Trophoblast cell (in vitro differentiated cells and primary cell): ENCODE results near the gene PLXNB1.

Experiments
- DNase-seq, 2 donors: peaks; one replicate each; pipeline ENCODE4 v3.0.0-alpha.2; 2016
- H2AFZ ChIP-seq: 2 replicates; pipeline ENCODE4 v1.6.1; 2013; ENCODE audit warnings: low read length, moderate library complexity, mild to moderate bottlenecking; ENCODE audit not compliant: insufficient read depth, poor library complexity
- H2AK5ac ChIP-seq: 2 replicates; pipeline ENCODE4 v1.6.1; 2013; ENCODE audit warnings: mild to moderate bottlenecking, low read length
- H2BK120ac ChIP-seq: 2 replicates; pipeline ENCODE4 v1.6.1; 2013; ENCODE audit warnings: low read length, mild to moderate bottlenecking, moderate library complexity; ENCODE audit not compliant: insufficient read depth, poor library complexity
- H2BK12ac ChIP-seq: 2 replicates; pipeline ENCODE4 v1.6.1; 2013; ENCODE audit warnings: mild to moderate bottlenecking, low read length, moderate library complexity
- H2BK5ac ChIP-seq: 2 replicates; pipeline ENCODE4 v1.6.1; 2013; ENCODE audit warnings: low read length, low read depth, moderate library complexity, mild to moderate bottlenecking; ENCODE audit not compliant: poor library complexity
- H3K14ac ChIP-seq: 2 replicates; pipeline ENCODE4 v1.6.1; 2013; ENCODE audit warnings: mild to moderate bottlenecking, low read length
- H3K18ac ChIP-seq: 2 replicates; pipeline ENCODE4 v1.6.1; 2013; ENCODE audit warnings: mild to moderate bottlenecking, low read length
- H3K23ac ChIP-seq: 2 replicates; pipeline ENCODE4 v1.6.1; 2013; ENCODE audit warnings: low read length
- H3K27ac ChIP-seq: 2 replicates; pipeline ENCODE4 v1.5.1; 2013; ENCODE audit warnings: low read depth, mild to moderate bottlenecking, inconsistent platforms, low read length, moderate library complexity
- H3K27me3 ChIP-seq: 2 replicates; pipeline ENCODE4 v1.6.1; 2013; ENCODE audit warnings: inconsistent platforms, mild to moderate bottlenecking, low read length, moderate library complexity; ENCODE audit not compliant: insufficient read depth
- H3K36me3 ChIP-seq, 2 experiments: 1 replicate in 1 of 2; 2 replicates in 1 of 2; pipeline ENCODE4 v1.6.1; 2013; ENCODE audit warnings: low read length in 2 of 2, mild to moderate bottlenecking in 2 of 2, moderate library complexity in 1 of 2; ENCODE audit not compliant: insufficient read depth in 2 of 2, control insufficient read depth in 1 of 2
- H3K4ac ChIP-seq: 2 replicates; pipeline ENCODE4 v1.6.1; 2013; ENCODE audit warnings: low read depth, mild to moderate bottlenecking, low read length, moderate library complexity
- H3K4me1 ChIP-seq, 2 experiments: 1 replicate in 1 of 2; 2 replicates in 1 of 2; pipeline ENCODE4 v1.6.1; 2013; ENCODE audit warnings: low read length in 2 of 2, mild to moderate bottlenecking in 2 of 2, moderate library complexity in 1 of 2; ENCODE audit not compliant: insufficient read depth in 2 of 2, control insufficient read depth in 1 of 2
- H3K4me2 ChIP-seq: 2 replicates; pipeline ENCODE4 v1.6.1; 2013; ENCODE audit warnings: inconsistent platforms, mild to moderate bottlenecking, low read length, moderate library complexity
- H3K4me3 ChIP-seq: 2 replicates; pipeline ENCODE4 v1.5.1; 2013; ENCODE audit warnings: mild to moderate bottlenecking, low read depth, low read length, inconsistent platforms
- H3K79me1 ChIP-seq: one replicate; pipeline ENCODE4 v1.6.1; 2013; ENCODE audit warnings: low read length
- H3K79me2 ChIP-seq: 2 replicates; pipeline ENCODE4 v1.6.1; 2013; ENCODE audit warnings: low read length, mild to moderate bottlenecking; ENCODE audit not compliant: control insufficient read depth, insufficient read depth, poor library complexity
- H3K9ac ChIP-seq: 2 replicates; pipeline ENCODE4 v1.6.1; 2013; ENCODE audit warnings: mild to moderate bottlenecking, low read length
- H3K9me3 ChIP-seq: 2 replicates; pipeline ENCODE4 v1.6.1; 2013; ENCODE audit warnings: low read depth, mild to moderate bottlenecking, control low read depth, inconsistent platforms, low read length; ENCODE audit not compliant: insufficient read depth
- H4K12ac ChIP-seq: 2 replicates; pipeline ENCODE4 v1.6.1; 2013; ENCODE audit warnings: low read depth, mild to moderate bottlenecking, low read length, moderate library complexity
- H4K8ac ChIP-seq: 2 replicates; pipeline ENCODE4 v1.6.1; 2013; ENCODE audit warnings: low read depth, mild to moderate bottlenecking, low read length, moderate library complexity
- H4K91ac ChIP-seq: one replicate; pipeline ENCODE4 v1.6.1; 2013; ENCODE audit warnings: low read depth, mild to moderate bottlenecking, low read length, moderate library complexity
- WGBS: extraction: QIAGEN DNeasy Blood & Tissue Kit; methylation state at CpG from one replicate; pipeline ENCODE4 v1.1.7; 2013; ENCODE audit warnings: missing lambda C conversion rate; ENCODE audit not compliant: insufficient read length, insufficient coverage; ENCODE audit errors: extremely low coverage; 5-methylcytosine and 5-hydroxymethylcytosine counted together

Gene PLXNB1

GRCh38 chr3:48369693-48370332 lies 60.1 kb downstream of the PLXNB1 start:
- Histone ChIP-seq H3K36me3 (no peaks in the 10 kb centered on the region), H4K8ac (no peak overlapping the region), H3K79me1 (no peaks in the 10 kb centered on the region), H3K14ac (no peak overlapping the region), H2AK5ac (no peak overlapping the region), H3K79me2 (no peaks in the 10 kb centered on the region), H3K4me1 (no peaks in the 10 kb centered on the region), H2BK5ac (no peak overlapping the region), H3K18ac (no peak overlapping the region), H2AFZ (no peak overlapping the region), H3K9me3 (no peaks in the 10 kb centered on the region), H3K27ac (no peak overlapping the region), H3K4me2 (no peak overlapping the region), H4K91ac (no peak overlapping the region), H3K23ac (no peak overlapping the region), H2BK12ac (no peak overlapping the region), H4K12ac (no peak overlapping the region), H3K9ac (no peak overlapping the region), H3K4ac (no peak overlapping the region), H3K4me3 (no peak overlapping the region), H3K27me3 (no peaks in the 10 kb centered on the region), H2BK120ac (no peak overlapping the region)
- no peak for DNase-seq
- no CpG with 5 or more reads among the region's 7 CpGs for WGBS

- no peaks in the 10 kb centered on the region for H3K27me3 ChIP-seq
- no peak overlapping the region for H3K18ac ChIP-seq
- no peak overlapping the region for H4K12ac ChIP-seq
Measured at GRCh38 chr3:48367201-48367600, 62.7 kb downstream of the PLXNB1 start.

GRCh38 chr3:48364840-48365239 lies 65.0 kb downstream of the PLXNB1 start:
- Histone ChIP-seq H4K12ac (no peak overlapping the region), H3K23ac (no peak overlapping the region), H3K27ac (no peak overlapping the region), H2BK5ac (no peak overlapping the region), H3K14ac (no peak overlapping the region), H3K27me3 (no peaks in the 10 kb centered on the region), H3K9me3 (peaks cover 2% of the 10 kb centered on the region), H3K4me3 (no peak overlapping the region), H2AFZ (no peak overlapping the region), H4K91ac (no peak overlapping the region), H3K4ac (no peak overlapping the region), H3K36me3 (no peaks in the 10 kb centered on the region), H3K9ac (no peak overlapping the region), H2AK5ac (no peak overlapping the region), H3K4me1 (no peaks in the 10 kb centered on the region), H3K79me2 (no peaks in the 10 kb centered on the region), H3K4me2 (no peak overlapping the region), H3K79me1 (no peaks in the 10 kb centered on the region), H4K8ac (no peak overlapping the region), H2BK120ac (no peak overlapping the region), H2BK12ac (no peak overlapping the region), H3K18ac (no peak overlapping the region)
- WGBS = no CpG with 5 or more reads among the region's 1 CpG
- no peak for DNase-seq

More at GRCh38 chr3:48367201-48367600, 62.7 kb downstream of the PLXNB1 start:
- H2BK120ac ChIP-seq = no peak overlapping the region
- no peak overlapping the region for H2BK12ac ChIP-seq
- H3K14ac ChIP-seq = no peak overlapping the region
- H3K4me1 ChIP-seq = no peaks in the 10 kb centered on the region
- H3K79me1 ChIP-seq = no peaks in the 10 kb centered on the region
- DNase-seq = no peak
- H2AK5ac ChIP-seq = no peak overlapping the region
- H3K27ac ChIP-seq = no peak overlapping the region
- no peak overlapping the region for H3K9ac ChIP-seq
- H4K8ac ChIP-seq = no peak overlapping the region
- no peak overlapping the region for H3K4me3 ChIP-seq
- no peak overlapping the region for H2AFZ ChIP-seq
- peaks cover 2% of the 10 kb centered on the region for H3K9me3 ChIP-seq
- H3K36me3 ChIP-seq = no peaks in the 10 kb centered on the region
- H4K91ac ChIP-seq = no peak overlapping the region
- no peak overlapping the region for H3K23ac ChIP-seq
- no peak overlapping the region for H2BK5ac ChIP-seq
- H3K79me2 ChIP-seq = no peaks in the 10 kb centered on the region
- H3K4ac ChIP-seq = no peak overlapping the region
- no peak overlapping the region for H3K4me2 ChIP-seq

GRCh38 chr3:48361928-48362327 lies 68.0 kb downstream of the PLXNB1 start:
- H3K4me1 ChIP-seq = no peaks in the 10 kb centered on the region
- no peak overlapping the region for H3K14ac ChIP-seq
- DNase-seq = no peak
- H3K27me3 ChIP-seq = no peaks in the 10 kb centered on the region
- no peak overlapping the region for H4K8ac ChIP-seq
- no peak overlapping the region for H2BK120ac ChIP-seq
- no peaks in the 10 kb centered on the region for H3K36me3 ChIP-seq
- H3K4me2 ChIP-seq = no peak overlapping the region
- H3K79me1 ChIP-seq = no peaks in the 10 kb centered on the region
- no peak overlapping the region for H3K4ac ChIP-seq
- H2AK5ac ChIP-seq = no peak overlapping the region
- no peak overlapping the region for H2AFZ ChIP-seq
- H2BK12ac ChIP-seq = no peak overlapping the region
- no peak overlapping the region for H4K12ac ChIP-seq
- H3K79me2 ChIP-seq = no peaks in the 10 kb centered on the region
- H4K91ac ChIP-seq = no peak overlapping the region
- no peak overlapping the region for H2BK5ac ChIP-seq
- no peak overlapping the region for H3K23ac ChIP-seq
- H3K27ac ChIP-seq = no peak overlapping the region
- peaks cover 11% of the 10 kb centered on the region for H3K9me3 ChIP-seq
- H3K4me3 ChIP-seq = no peak overlapping the region
- H3K18ac ChIP-seq = no peak overlapping the region
- H3K9ac ChIP-seq = no peak overlapping the region
